Hepatocyte (in vitro differentiated cells): ENCODE results near the gene STRIP1.
"Not testable (repeated sequence)": the region's sequence is repeated elsewhere in the genome, so short reads cannot be mapped to it uniquely, and the experiment has no call there.

Source experiments
- CTCF ChIP-seq: fragments of 200-600 bp; sonication (generic); IDR thresholded peaks from 2 replicates; pipeline ENCODE4 v1.5.1; 2016; ENCODE audit warnings: antibody characterized with exemption, mild to moderate bottlenecking; ENCODE audit not compliant: poor library complexity
- EZH2 ChIP-seq: fragments of 200-600 bp; sonication (generic); IDR thresholded peaks from 2 replicates; pipeline ENCODE4 v1.6.1; 2016; ENCODE audit warnings: antibody characterized with exemption, mild to moderate bottlenecking, borderline replicate concordance

GRCh38 chr1:110079995-110080394 is 45.6 kb downstream of the STRIP1 start:
- not testable (repeated sequence) for TF ChIP-seq CTCF, EZH2
